ENCODE measurements around the gene C19orf38.
"Not testable (repeated sequence)": the region's sequence is repeated elsewhere in the genome, so short reads cannot be mapped to it uniquely, and the experiment has no call there.

The C19orf38 gene

GRCh38 chr19:10823690-10824089 is 24.5 kb upstream of the C19orf38 start:
- no peak for DNase-seq

GRCh38 chr19:10826231-10826630 is 22.0 kb upstream of the C19orf38 start:
- DNase-seq = peak in 2 of 4 experiments; percentile 34 to 47

GRCh38 chr19:10826846-10827245 is 21.4 kb upstream of the C19orf38 start:
- no peak for DNase-seq

- no peak for DNase-seq
These were observed 19.0 kb upstream of the C19orf38 start for GRCh38 chr19:10828981-10829821.

GRCh38 chr19:10829967-10830366 is 18.2 kb upstream of the C19orf38 start:
- DNase-seq = no peak

- no peak for DNase-seq
These were observed 17.8 kb upstream of the C19orf38 start for GRCh38 chr19:10830370-10830769.

GRCh38 chr19:10830931-10831779 is 17.1 kb upstream of the C19orf38 start:
- DNase-seq = no peak

- DNase-seq = no peak
These were observed 16.0 kb upstream of the C19orf38 start for GRCh38 chr19:10831987-10832938.

- no peak for DNase-seq
These were observed 15.3 kb upstream of the C19orf38 start for GRCh38 chr19:10832939-10833296.

GRCh38 chr19:10835089-10835753 is 13.0 kb upstream of the C19orf38 start:
- no peak for DNase-seq

GRCh38 chr19:10835754-10836478 is 12.3 kb upstream of the C19orf38 start, which contains the start of gene TMED1:
Gene TMED1 (minus strand): TSS chr19:10836212. CDS start chr19:10836191, 21 bp downstream.
- DNase-seq = peak; percentile 99 to 100 (median 99)

GRCh38 chr19:10836479-10837330 is 11.5 kb upstream of the C19orf38 start:
- peak; percentile 89 to 95 (median 92) for DNase-seq

- DNase-seq = not testable (repeated sequence)
These were observed 10.6 kb upstream of the C19orf38 start for GRCh38 chr19:10837649-10838048.

- DNase-seq = no peak
These were observed 9.8 kb upstream of the C19orf38 start for GRCh38 chr19:10838377-10838776.

GRCh38 chr19:10839114-10840050 is 8.8 kb upstream of the C19orf38 start:
- no peak for DNase-seq

- DNase-seq = no peak
These were observed 5.4 kb upstream of the C19orf38 start for GRCh38 chr19:10842788-10843187.

GRCh38 chr19:10846500-10847202 is 1.6 kb upstream of the C19orf38 start:
- no peak for DNase-seq

- DNase-seq = no peak
These were observed 2.4 kb downstream of the C19orf38 start for GRCh38 chr19:10850631-10851030.

Measured in suppressor macrophage (primary cell).